ENCODE measurements around the gene APOF.
"Not testable (repeated sequence)": the region's sequence is repeated elsewhere in the genome, so short reads cannot be mapped to it uniquely, and the experiment has no call there.

DNA sequence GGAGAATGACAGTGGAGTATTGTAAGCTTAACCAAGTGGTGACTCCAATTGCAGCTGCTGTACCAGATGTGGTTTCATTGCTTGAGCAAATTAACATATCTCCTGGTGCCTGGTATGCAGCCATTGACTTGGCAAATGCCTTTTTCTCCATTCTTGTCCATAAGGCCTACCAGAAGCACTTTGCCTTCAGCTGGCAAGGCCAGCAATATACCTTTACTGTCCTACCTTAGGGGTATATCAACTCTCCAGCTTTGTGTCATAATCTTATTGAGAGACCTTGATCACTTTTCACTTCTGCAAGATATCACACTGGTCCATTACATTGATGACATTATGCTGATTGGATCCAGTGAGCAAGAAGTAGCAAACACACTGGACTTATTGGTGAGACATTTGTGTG, 39.0 kb upstream of the APOF start:
- TF ChIP-seq, protein P1, sequence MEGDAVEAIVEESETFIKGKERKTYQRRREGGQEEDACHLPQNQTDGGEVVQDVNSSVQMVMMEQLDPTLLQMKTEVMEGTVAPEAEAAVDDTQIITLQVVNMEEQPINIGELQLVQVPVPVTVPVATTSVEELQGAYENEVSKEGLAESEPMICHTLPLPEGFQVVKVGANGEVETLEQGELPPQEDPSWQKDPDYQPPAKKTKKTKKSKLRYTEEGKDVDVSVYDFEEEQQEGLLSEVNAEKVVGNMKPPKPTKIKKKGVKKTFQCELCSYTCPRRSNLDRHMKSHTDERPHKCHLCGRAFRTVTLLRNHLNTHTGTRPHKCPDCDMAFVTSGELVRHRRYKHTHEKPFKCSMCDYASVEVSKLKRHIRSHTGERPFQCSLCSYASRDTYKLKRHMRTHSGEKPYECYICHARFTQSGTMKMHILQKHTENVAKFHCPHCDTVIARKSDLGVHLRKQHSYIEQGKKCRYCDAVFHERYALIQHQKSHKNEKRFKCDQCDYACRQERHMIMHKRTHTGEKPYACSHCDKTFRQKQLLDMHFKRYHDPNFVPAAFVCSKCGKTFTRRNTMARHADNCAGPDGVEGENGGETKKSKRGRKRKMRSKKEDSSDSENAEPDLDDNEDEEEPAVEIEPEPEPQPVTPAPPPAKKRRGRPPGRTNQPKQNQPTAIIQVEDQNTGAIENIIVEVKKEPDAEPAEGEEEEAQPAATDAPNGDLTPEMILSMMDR (conservative IDR thresholded peaks at IDR 0.05), result not testable (repeated sequence)
- TF ChIP-seq ZFX (IDR thresholded peaks at IDR 0.05), result not testable (repeated sequence)
